Measurements from ENCODE around the gene GLP1R. TPM values are rescaled to one million over a fixed set of nuclear protein-coding genes. Genes with fewer than 3 reads are reported as not detected.

Gene GLP1R
- polyA plus RNA-seq, 1 donor from 2014 or later, result 0.06 TPM

DNA sequence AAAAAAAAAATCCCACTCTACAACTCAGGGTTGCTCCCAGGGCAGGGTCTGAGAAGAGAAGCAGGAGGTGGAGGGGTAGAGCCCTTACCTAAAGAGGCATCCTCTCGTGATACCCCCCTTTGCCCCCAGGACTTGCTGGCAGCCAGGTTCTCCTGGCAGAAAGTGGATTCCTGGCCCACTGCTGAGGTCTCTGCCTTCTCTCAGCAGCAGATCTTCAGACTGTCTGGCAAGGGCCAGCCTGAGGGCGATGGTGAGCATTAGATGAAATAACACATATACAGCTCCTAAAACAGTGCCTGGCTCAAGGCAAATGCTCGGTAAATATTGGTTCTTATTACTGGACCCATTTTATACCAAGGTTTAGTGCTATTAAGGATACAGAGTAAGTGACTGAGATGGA lies 4.8 kb upstream of the GLP1R start:
- no peaks in the 10 kb centered on the region for H3K79me2 ChIP-seq (replicated peaks; ENCODE audit: insufficient read depth, low read length)
- no peak overlapping the region for H3K4me2 ChIP-seq (ENCODE audit: low read length)
- H3K27me3 ChIP-seq (ENCODE audit: insufficient read depth, low read depth, low read length), result peaks cover 22% of the 10 kb centered on the region
- H3K36me3 ChIP-seq (ENCODE audit: insufficient read depth, low read length), result no peaks in the 10 kb centered on the region
- TF ChIP-seq EP300 (conservative IDR thresholded peaks at IDR 0.05; ENCODE audit: poor library complexity, severe bottlenecking) (no peak), POLR2AphosphoS5 (IDR thresholded peaks at IDR 0.05) (no peak), RAD21 (conservative IDR thresholded peaks at IDR 0.05) (no peak), TAF1 (IDR thresholded peaks at IDR 0.05; ENCODE audit: low read depth) (no peak), SMC3 (conservative IDR thresholded peaks at IDR 0.05; ENCODE audit: poor library complexity) (no peak)
- TF ChIP-seq, protein P1, sequence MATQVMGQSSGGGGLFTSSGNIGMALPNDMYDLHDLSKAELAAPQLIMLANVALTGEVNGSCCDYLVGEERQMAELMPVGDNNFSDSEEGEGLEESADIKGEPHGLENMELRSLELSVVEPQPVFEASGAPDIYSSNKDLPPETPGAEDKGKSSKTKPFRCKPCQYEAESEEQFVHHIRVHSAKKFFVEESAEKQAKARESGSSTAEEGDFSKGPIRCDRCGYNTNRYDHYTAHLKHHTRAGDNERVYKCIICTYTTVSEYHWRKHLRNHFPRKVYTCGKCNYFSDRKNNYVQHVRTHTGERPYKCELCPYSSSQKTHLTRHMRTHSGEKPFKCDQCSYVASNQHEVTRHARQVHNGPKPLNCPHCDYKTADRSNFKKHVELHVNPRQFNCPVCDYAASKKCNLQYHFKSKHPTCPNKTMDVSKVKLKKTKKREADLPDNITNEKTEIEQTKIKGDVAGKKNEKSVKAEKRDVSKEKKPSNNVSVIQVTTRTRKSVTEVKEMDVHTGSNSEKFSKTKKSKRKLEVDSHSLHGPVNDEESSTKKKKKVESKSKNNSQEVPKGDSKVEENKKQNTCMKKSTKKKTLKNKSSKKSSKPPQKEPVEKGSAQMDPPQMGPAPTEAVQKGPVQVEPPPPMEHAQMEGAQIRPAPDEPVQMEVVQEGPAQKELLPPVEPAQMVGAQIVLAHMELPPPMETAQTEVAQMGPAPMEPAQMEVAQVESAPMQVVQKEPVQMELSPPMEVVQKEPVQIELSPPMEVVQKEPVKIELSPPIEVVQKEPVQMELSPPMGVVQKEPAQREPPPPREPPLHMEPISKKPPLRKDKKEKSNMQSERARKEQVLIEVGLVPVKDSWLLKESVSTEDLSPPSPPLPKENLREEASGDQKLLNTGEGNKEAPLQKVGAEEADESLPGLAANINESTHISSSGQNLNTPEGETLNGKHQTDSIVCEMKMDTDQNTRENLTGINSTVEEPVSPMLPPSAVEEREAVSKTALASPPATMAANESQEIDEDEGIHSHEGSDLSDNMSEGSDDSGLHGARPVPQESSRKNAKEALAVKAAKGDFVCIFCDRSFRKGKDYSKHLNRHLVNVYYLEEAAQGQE (IDR thresholded peaks at IDR 0.05; ENCODE audit: borderline replicate concordance), result no peak
- H3F3A ChIP-seq (ENCODE audit: insufficient read depth, low read length, poor library complexity, severe bottlenecking), result no peaks in the 10 kb centered on the region
- no peaks in the 10 kb centered on the region for H4K20me1 ChIP-seq (ENCODE audit: insufficient read depth)
- H3K9me2 ChIP-seq (ENCODE audit: insufficient read depth, low read length), result no peaks in the 10 kb centered on the region
- H3K9ac ChIP-seq (ENCODE audit: low read length), result no peak overlapping the region
- no peak overlapping the region for H3K27ac ChIP-seq (ENCODE audit: low read length)
- H2AFZ ChIP-seq (ENCODE audit: low read depth, low read length), result no peak overlapping the region
- no peak overlapping the region for H3K4me3 ChIP-seq (ENCODE audit: low read length)
- no peaks in the 10 kb centered on the region for H3K9me3 ChIP-seq (ENCODE audit: low read length)

DNA sequence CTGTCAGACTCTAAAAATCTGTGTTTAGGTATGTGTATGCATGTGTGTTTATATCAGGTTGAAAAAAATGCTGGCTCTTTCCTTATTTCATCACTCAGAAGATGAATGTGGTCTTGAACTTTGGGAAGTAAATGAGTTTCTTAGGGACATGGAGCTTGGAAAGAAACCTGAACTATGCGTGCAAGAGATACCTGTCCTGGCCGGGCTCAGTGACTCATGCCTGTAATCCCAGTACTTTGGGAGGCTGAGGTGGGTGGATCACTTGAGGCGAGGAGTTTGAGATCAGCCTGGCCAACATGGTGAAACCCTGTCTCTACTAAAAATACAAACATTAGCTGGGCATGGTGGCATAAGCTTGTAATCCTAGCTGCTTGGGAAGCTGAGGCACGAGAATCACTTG lies 4.4 kb upstream of the GLP1R start:
- Histone ChIP-seq H4K20me1 (ENCODE audit: insufficient read depth) (no peaks in the 10 kb centered on the region), H3K27ac (ENCODE audit: low read length) (no peak overlapping the region), H3K9ac (ENCODE audit: low read length) (no peak overlapping the region), H3K9me3 (ENCODE audit: low read length) (no peaks in the 10 kb centered on the region), H3K27me3 (ENCODE audit: insufficient read depth, low read depth, low read length) (peaks cover 26% of the 10 kb centered on the region), H3K9me2 (ENCODE audit: insufficient read depth, low read length) (no peaks in the 10 kb centered on the region), H3F3A (ENCODE audit: insufficient read depth, low read length, poor library complexity, severe bottlenecking) (no peaks in the 10 kb centered on the region), H2AFZ (ENCODE audit: low read depth, low read length) (no peak overlapping the region), H3K36me3 (ENCODE audit: insufficient read depth, low read length) (no peaks in the 10 kb centered on the region), H3K79me2 (replicated peaks; ENCODE audit: insufficient read depth, low read length) (no peaks in the 10 kb centered on the region), H3K4me3 (ENCODE audit: low read length) (no peak overlapping the region), H3K4me2 (ENCODE audit: low read length) (no peak overlapping the region)
- TF ChIP-seq MXI1 (conservative IDR thresholded peaks at IDR 0.05; ENCODE audit: poor library complexity, severe bottlenecking), result no peak
- TF ChIP-seq, protein P2, sequence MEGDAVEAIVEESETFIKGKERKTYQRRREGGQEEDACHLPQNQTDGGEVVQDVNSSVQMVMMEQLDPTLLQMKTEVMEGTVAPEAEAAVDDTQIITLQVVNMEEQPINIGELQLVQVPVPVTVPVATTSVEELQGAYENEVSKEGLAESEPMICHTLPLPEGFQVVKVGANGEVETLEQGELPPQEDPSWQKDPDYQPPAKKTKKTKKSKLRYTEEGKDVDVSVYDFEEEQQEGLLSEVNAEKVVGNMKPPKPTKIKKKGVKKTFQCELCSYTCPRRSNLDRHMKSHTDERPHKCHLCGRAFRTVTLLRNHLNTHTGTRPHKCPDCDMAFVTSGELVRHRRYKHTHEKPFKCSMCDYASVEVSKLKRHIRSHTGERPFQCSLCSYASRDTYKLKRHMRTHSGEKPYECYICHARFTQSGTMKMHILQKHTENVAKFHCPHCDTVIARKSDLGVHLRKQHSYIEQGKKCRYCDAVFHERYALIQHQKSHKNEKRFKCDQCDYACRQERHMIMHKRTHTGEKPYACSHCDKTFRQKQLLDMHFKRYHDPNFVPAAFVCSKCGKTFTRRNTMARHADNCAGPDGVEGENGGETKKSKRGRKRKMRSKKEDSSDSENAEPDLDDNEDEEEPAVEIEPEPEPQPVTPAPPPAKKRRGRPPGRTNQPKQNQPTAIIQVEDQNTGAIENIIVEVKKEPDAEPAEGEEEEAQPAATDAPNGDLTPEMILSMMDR (IDR thresholded peaks at IDR 0.05; ENCODE audit: poor library complexity, severe bottlenecking), result no peak
- no peak for TF ChIP-seq EP300 (conservative IDR thresholded peaks at IDR 0.05; ENCODE audit: poor library complexity, severe bottlenecking)

All from neural cell (in vitro differentiated cells).